Esophagus (tissue), 2 donors: ENCODE measurements around the gene BRSK1. TPM values are rescaled to one million over a fixed set of nuclear protein-coding genes. Genes with fewer than 3 reads are reported as not detected.

ENCODE experiments used
- H3K27ac ChIP-seq, 2 donors: one replicate each; pipeline ENCODE4 v1.5.1; 2013; ENCODE audit warnings: low read depth in 2 of 2, mild to moderate bottlenecking in 2 of 2, inconsistent platforms in 1 of 2, low read length in 1 of 2, moderate library complexity in 1 of 2
- H3K27me3 ChIP-seq, 2 donors: one replicate each; pipeline ENCODE4 v1.6.1; 2013; ENCODE audit warnings: low read length in 2 of 2, control low read depth in 1 of 2, mild to moderate bottlenecking in 1 of 2; ENCODE audit not compliant: insufficient read depth in 2 of 2, control insufficient read depth in 1 of 2
- H3K36me3 ChIP-seq, 2 donors: one replicate each; pipeline ENCODE4 v1.6.1; 2013; ENCODE audit warnings: low read length in 1 of 2; ENCODE audit not compliant: control insufficient read depth in 2 of 2, insufficient read depth in 2 of 2
- H3K4me1 ChIP-seq, 2 donors: one replicate each; pipeline ENCODE4 v1.6.1; 2013; ENCODE audit warnings: low read length in 1 of 2; ENCODE audit not compliant: control insufficient read depth in 2 of 2, insufficient read depth in 2 of 2
- H3K4me3 ChIP-seq, 2 donors: one replicate each; pipeline ENCODE4 v1.5.1; 2013; ENCODE audit warnings: low read length in 2 of 2, mild to moderate bottlenecking in 2 of 2, low read depth in 1 of 2, moderate library complexity in 1 of 2
- H3K9me3 ChIP-seq, 2 donors: one replicate each; pipeline ENCODE4 v1.6.1; 2013; ENCODE audit warnings: mild to moderate bottlenecking in 2 of 2, low read depth in 1 of 2, low read length in 1 of 2, moderate library complexity in 1 of 2; ENCODE audit not compliant: control insufficient read depth in 2 of 2, insufficient read depth in 1 of 2
- WGBS, 2 donors: extraction: QIAGEN DNeasy Blood & Tissue Kit; methylation state at CpG; one replicate each; pipeline ENCODE4 v1.1.7; 2013; 5-methylcytosine and 5-hydroxymethylcytosine counted together
- polyA plus RNA-seq, 2 donors: library from polyadenylated mRNA; stranded (reverse); fragments of 200-250 nt; gene quantifications; one replicate each; pipeline ENCODE4 v1.2.3, GENCODE V29; 2013
- donor health status: healthy with polysubstance abuse.
- donor health status: Bipolar disorder and iron deficiency.

BRSK1 gene
- polyA plus RNA-seq, 2 donors, result 0.96 to 1.0 TPM

GRCh38 chr19:55339105-55339888, 55.5 kb downstream of the BRSK1 start, which contains the start of gene KMT5C:
Gene KMT5C, plus strand, starts transcription at chr19:55339876. Its CDS starts 2,061 bp downstream, at chr19:55341937.
- H3K4me3 ChIP-seq, result peak within 1 kb of the TSS; percentile 61 to 65
- H3K27ac ChIP-seq, result peak within 1 kb of the TSS; percentile 92 to 98
- peaks cover 2 to 15% of the 10 kb centered on the region in 2 donors for H3K4me1 ChIP-seq
- H3K9me3 ChIP-seq, result no peaks in the 10 kb centered on the region
- 0% methylated on average over 57 to 63 of the region's 63 CpGs for WGBS, 2 donors
- H3K36me3 ChIP-seq, result peaks cover 0 to 8% of the 10 kb centered on the region in 2 donors
- no peaks in the 10 kb centered on the region for H3K27me3 ChIP-seq

GRCh38 chr19:55339889-55340783, 56.3 kb downstream of the BRSK1 start:
- Histone ChIP-seq H3K4me1 (peaks cover 4 to 16% of the 10 kb centered on the region in 2 donors), H3K36me3 (peaks cover 0 to 8% of the 10 kb centered on the region in 2 donors), H3K27me3 (no peaks in the 10 kb centered on the region), H3K4me3 (peak overlapping the region; percentile 61 to 65), H3K27ac (peak overlapping the region; percentile 67 to 83), H3K9me3 (no peaks in the 10 kb centered on the region)
- WGBS, 2 donors, result 3 to 10% methylated on average over 12 to 44 of the region's 44 CpGs

GRCh38 chr19:55340784-55341147, 57.0 kb downstream of the BRSK1 start:
- Histone ChIP-seq H3K36me3 (peaks cover 0 to 8% of the 10 kb centered on the region in 2 donors), H3K27ac (no peak overlapping the region), H3K4me1 (peaks cover 4 to 22% of the 10 kb centered on the region in 2 donors), H3K4me3 (peak overlapping the region; percentile 61 to 65), H3K27me3 (no peaks in the 10 kb centered on the region), H3K9me3 (no peaks in the 10 kb centered on the region)
- 2 to 4% methylated on average over 21 to 24 of the region's 24 CpGs for WGBS, 2 donors

GRCh38 chr19:55341171-55341588, 57.4 kb downstream of the BRSK1 start:
- no peak overlapping the region for H3K27ac ChIP-seq
- peaks cover 4 to 23% of the 10 kb centered on the region in 2 donors for H3K4me1 ChIP-seq
- no peaks in the 10 kb centered on the region for H3K27me3 ChIP-seq
- 2 to 4% methylated on average over 15 of the region's 15 CpGs for WGBS, 2 donors
- peak overlapping the region in 1 of 2 donors; percentile 65 for H3K4me3 ChIP-seq
- no peaks in the 10 kb centered on the region for H3K9me3 ChIP-seq
- H3K36me3 ChIP-seq, result peaks cover 0 to 8% of the 10 kb centered on the region in 2 donors

GRCh38 chr19:55341595-55342531, 58.1 kb downstream of the BRSK1 start:
- Histone ChIP-seq H3K4me1 (peaks cover 4 to 23% of the 10 kb centered on the region in 2 donors), H3K9me3 (no peaks in the 10 kb centered on the region), H3K27ac (no peak overlapping the region), H3K4me3 (no peak overlapping the region), H3K27me3 (no peaks in the 10 kb centered on the region), H3K36me3 (peaks cover 0 to 10% of the 10 kb centered on the region in 2 donors)
- 86 to 87% methylated on average over 48 to 50 of the region's 50 CpGs for WGBS, 2 donors

GRCh38 chr19:55344444-55344843, 60.6 kb downstream of the BRSK1 start:
- Histone ChIP-seq H3K27ac (no peak overlapping the region), H3K4me3 (no peak overlapping the region), H3K27me3 (no peaks in the 10 kb centered on the region), H3K4me1 (peaks cover 4 to 20% of the 10 kb centered on the region in 2 donors), H3K9me3 (no peaks in the 10 kb centered on the region), H3K36me3 (peaks cover 0 to 11% of the 10 kb centered on the region in 2 donors)
- WGBS, 2 donors, result 60 to 71% methylated on average over 9 of the region's 9 CpGs

GRCh38 chr19:55345101-55345817, 61.5 kb downstream of the BRSK1 start:
- Histone ChIP-seq H3K9me3 (no peaks in the 10 kb centered on the region), H3K4me3 (no peak overlapping the region), H3K36me3 (peaks cover 0 to 11% of the 10 kb centered on the region in 2 donors), H3K27ac (no peak overlapping the region), H3K4me1 (peaks cover 4 to 18% of the 10 kb centered on the region in 2 donors), H3K27me3 (no peaks in the 10 kb centered on the region)
- 84 to 89% methylated on average over 22 of the region's 22 CpGs for WGBS, 2 donors

GRCh38 chr19:55345818-55346724, 62.3 kb downstream of the BRSK1 start:
- no peak overlapping the region for H3K4me3 ChIP-seq
- peaks cover 2 to 11% of the 10 kb centered on the region in 2 donors for H3K4me1 ChIP-seq
- WGBS, 2 donors, result 81 to 83% methylated on average over 37 to 43 of the region's 43 CpGs
- H3K27me3 ChIP-seq, result no peaks in the 10 kb centered on the region
- no peaks in the 10 kb centered on the region for H3K9me3 ChIP-seq
- no peak overlapping the region for H3K27ac ChIP-seq
- H3K36me3 ChIP-seq, result peaks cover 0 to 11% of the 10 kb centered on the region in 2 donors
